ENCODE results near the gene RESF1. TPM values are rescaled to one million over a fixed set of nuclear protein-coding genes. Genes with fewer than 3 reads are reported as not detected.

Gene RESF1
- polyA plus RNA-seq (2013, experiment 1 of 2): 81.6 TPM
- polyA plus RNA-seq (2013, experiment 2 of 2): 102 TPM

- 0 to 1% methylated on average over 53 to 59 of the region's 67 CpGs for WGBS, 2 experiments (ENCODE audit: insufficient coverage in 2 of 2)
- H3K4me3 ChIP-seq (ENCODE audit: extremely low read depth, insufficient read depth, low read length, poor library complexity, severe bottlenecking): peak within 1 kb of the TSS; percentile 67
- no peaks in the 10 kb centered on the region for H3K9me3 ChIP-seq (ENCODE audit: control insufficient read depth, low read length)
- peaks cover 38% of the 10 kb centered on the region for H3K36me3 ChIP-seq (ENCODE audit: control insufficient read depth, insufficient read depth, low read length)
- peaks cover 8% of the 10 kb centered on the region for H3K4me1 ChIP-seq (ENCODE audit: control insufficient read depth, insufficient read depth, low read length, poor library complexity, severe bottlenecking)
- peak within 1 kb of the TSS; percentile 87 for H3K27ac ChIP-seq (ENCODE audit: low read depth, low read length, severe bottlenecking)
These were observed at the start of gene RESF1 for GRCh38 chr12:31959161-31959700. TSS of gene RESF1 (plus strand) at chr12:31959415. CDS start at chr12:31980956, 21,541 bp downstream.

GRCh38 chr12:31914927-31915326, 44.3 kb upstream of the RESF1 start:
- H3K36me3 ChIP-seq (ENCODE audit: control insufficient read depth, insufficient read depth, low read length): no peaks in the 10 kb centered on the region
- 100% methylated on average over 1 of the region's 1 CpG for WGBS, 2 experiments (ENCODE audit: insufficient coverage in 2 of 2)

GRCh38 chr12:31915446-31915845, 43.8 kb upstream of the RESF1 start:
- Histone ChIP-seq H3K27ac (ENCODE audit: low read depth, low read length, severe bottlenecking) (no peak overlapping the region), H3K9me3 (ENCODE audit: control insufficient read depth, low read length) (peaks cover 8% of the 10 kb centered on the region), H3K36me3 (ENCODE audit: control insufficient read depth, insufficient read depth, low read length) (no peaks in the 10 kb centered on the region), H3K4me1 (ENCODE audit: control insufficient read depth, insufficient read depth, low read length, poor library complexity, severe bottlenecking) (no peaks in the 10 kb centered on the region), H3K4me3 (ENCODE audit: extremely low read depth, insufficient read depth, low read length, poor library complexity, severe bottlenecking) (no peak overlapping the region)
- WGBS, 2 experiments (ENCODE audit: insufficient coverage in 2 of 2): 86 to 91% methylated on average over 2 to 3 of the region's 3 CpGs

More at GRCh38 chr12:31914927-31915326, 44.3 kb upstream of the RESF1 start:
- no peak overlapping the region for H3K4me3 ChIP-seq (ENCODE audit: extremely low read depth, insufficient read depth, low read length, poor library complexity, severe bottlenecking)
- no peak overlapping the region for H3K27ac ChIP-seq (ENCODE audit: low read depth, low read length, severe bottlenecking)
- peaks cover 8% of the 10 kb centered on the region for H3K9me3 ChIP-seq (ENCODE audit: control insufficient read depth, low read length)
- no peaks in the 10 kb centered on the region for H3K4me1 ChIP-seq (ENCODE audit: control insufficient read depth, insufficient read depth, low read length, poor library complexity, severe bottlenecking)

GRCh38 chr12:31922341-31923062, 36.7 kb upstream of the RESF1 start:
- 100% methylated on average over 1 of the region's 1 CpG; no CpG with 5 or more reads in 1 of the 2 experiments for WGBS, 2 experiments (ENCODE audit: insufficient coverage in 2 of 2)
- H3K27ac ChIP-seq (ENCODE audit: low read depth, low read length, severe bottlenecking): no peak overlapping the region
- no peak overlapping the region for H3K4me3 ChIP-seq (ENCODE audit: extremely low read depth, insufficient read depth, low read length, poor library complexity, severe bottlenecking)
- no peaks in the 10 kb centered on the region for H3K4me1 ChIP-seq (ENCODE audit: control insufficient read depth, insufficient read depth, low read length, poor library complexity, severe bottlenecking)
- no peaks in the 10 kb centered on the region for H3K36me3 ChIP-seq (ENCODE audit: control insufficient read depth, insufficient read depth, low read length)
- H3K9me3 ChIP-seq (ENCODE audit: control insufficient read depth, low read length): peaks cover 27% of the 10 kb centered on the region

GRCh38 chr12:31923063-31923412, 36.2 kb upstream of the RESF1 start:
- no peaks in the 10 kb centered on the region for H3K4me1 ChIP-seq (ENCODE audit: control insufficient read depth, insufficient read depth, low read length, poor library complexity, severe bottlenecking)
- H3K36me3 ChIP-seq (ENCODE audit: control insufficient read depth, insufficient read depth, low read length): no peaks in the 10 kb centered on the region
- no peak overlapping the region for H3K4me3 ChIP-seq (ENCODE audit: extremely low read depth, insufficient read depth, low read length, poor library complexity, severe bottlenecking)
- no peak overlapping the region for H3K27ac ChIP-seq (ENCODE audit: low read depth, low read length, severe bottlenecking)
- peaks cover 27% of the 10 kb centered on the region for H3K9me3 ChIP-seq (ENCODE audit: control insufficient read depth, low read length)
- WGBS, 2 experiments (ENCODE audit: insufficient coverage in 2 of 2): 76 to 97% methylated on average over 2 of the region's 2 CpGs

- 79 to 83% methylated on average over 4 to 6 of the region's 8 CpGs for WGBS, 2 experiments (ENCODE audit: insufficient coverage in 2 of 2)
- Histone ChIP-seq H3K9me3 (ENCODE audit: control insufficient read depth, low read length) (peaks cover under 1% of the 10 kb centered on the region), H3K4me3 (ENCODE audit: extremely low read depth, insufficient read depth, low read length, poor library complexity, severe bottlenecking) (no peak overlapping the region), H3K27ac (ENCODE audit: low read depth, low read length, severe bottlenecking) (no peak overlapping the region), H3K4me1 (ENCODE audit: control insufficient read depth, insufficient read depth, low read length, poor library complexity, severe bottlenecking) (no peaks in the 10 kb centered on the region), H3K36me3 (ENCODE audit: control insufficient read depth, insufficient read depth, low read length) (no peaks in the 10 kb centered on the region)
These were observed 30.8 kb upstream of the RESF1 start for GRCh38 chr12:31928246-31929026.

GRCh38 chr12:31929027-31929526, 30.1 kb upstream of the RESF1 start:
- no peaks in the 10 kb centered on the region for H3K9me3 ChIP-seq (ENCODE audit: control insufficient read depth, low read length)
- no peak overlapping the region for H3K27ac ChIP-seq (ENCODE audit: low read depth, low read length, severe bottlenecking)
- no peaks in the 10 kb centered on the region for H3K4me1 ChIP-seq (ENCODE audit: control insufficient read depth, insufficient read depth, low read length, poor library complexity, severe bottlenecking)
- no peaks in the 10 kb centered on the region for H3K36me3 ChIP-seq (ENCODE audit: control insufficient read depth, insufficient read depth, low read length)
- WGBS, 2 experiments (ENCODE audit: insufficient coverage in 2 of 2): 88 to 94% methylated on average over 2 of the region's 5 CpGs
- no peak overlapping the region for H3K4me3 ChIP-seq (ENCODE audit: extremely low read depth, insufficient read depth, low read length, poor library complexity, severe bottlenecking)

- Histone ChIP-seq H3K4me1 (ENCODE audit: control insufficient read depth, insufficient read depth, low read length, poor library complexity, severe bottlenecking) (no peaks in the 10 kb centered on the region), H3K36me3 (ENCODE audit: control insufficient read depth, insufficient read depth, low read length) (no peaks in the 10 kb centered on the region), H3K27ac (ENCODE audit: low read depth, low read length, severe bottlenecking) (no peak overlapping the region), H3K9me3 (ENCODE audit: control insufficient read depth, low read length) (no peaks in the 10 kb centered on the region), H3K4me3 (ENCODE audit: extremely low read depth, insufficient read depth, low read length, poor library complexity, severe bottlenecking) (no peak overlapping the region)
- WGBS, 2 experiments (ENCODE audit: insufficient coverage in 2 of 2): 88 to 96% methylated on average over 3 to 5 of the region's 7 CpGs
These were observed 27.2 kb upstream of the RESF1 start for GRCh38 chr12:31931796-31932715.

- 100% methylated on average over 1 to 2 of the region's 4 CpGs for WGBS, 2 experiments (ENCODE audit: insufficient coverage in 2 of 2)
These were observed 14.9 kb upstream of the RESF1 start for GRCh38 chr12:31944299-31944698.

GRCh38 chr12:31947971-31948370, 11.2 kb upstream of the RESF1 start:
- Histone ChIP-seq H3K9me3 (ENCODE audit: control insufficient read depth, low read length) (peaks cover 36% of the 10 kb centered on the region), H3K27ac (ENCODE audit: low read depth, low read length, severe bottlenecking) (no peak overlapping the region), H3K4me1 (ENCODE audit: control insufficient read depth, insufficient read depth, low read length, poor library complexity, severe bottlenecking) (no peaks in the 10 kb centered on the region), H3K4me3 (ENCODE audit: extremely low read depth, insufficient read depth, low read length, poor library complexity, severe bottlenecking) (no peak overlapping the region), H3K36me3 (ENCODE audit: control insufficient read depth, insufficient read depth, low read length) (no peaks in the 10 kb centered on the region)
- 96 to 98% methylated on average over 3 to 4 of the region's 6 CpGs for WGBS, 2 experiments (ENCODE audit: insufficient coverage in 2 of 2)

More at GRCh38 chr12:31944299-31944698, 14.9 kb upstream of the RESF1 start:
- Histone ChIP-seq H3K27ac (ENCODE audit: low read depth, low read length, severe bottlenecking) (no peak overlapping the region), H3K4me1 (ENCODE audit: control insufficient read depth, insufficient read depth, low read length, poor library complexity, severe bottlenecking) (no peaks in the 10 kb centered on the region), H3K36me3 (ENCODE audit: control insufficient read depth, insufficient read depth, low read length) (no peaks in the 10 kb centered on the region), H3K9me3 (ENCODE audit: control insufficient read depth, low read length) (peaks cover 39% of the 10 kb centered on the region), H3K4me3 (ENCODE audit: extremely low read depth, insufficient read depth, low read length, poor library complexity, severe bottlenecking) (no peak overlapping the region)
